IMR-90 (cell line): Measurements from ENCODE around the gene GDF10. TPM values are rescaled to one million over a fixed set of nuclear protein-coding genes. Genes with fewer than 3 reads are reported as not detected.

ENCODE experiments used
- ATAC-seq: fragments of 200-7000 bp; cut with Tn5 transposase; 2 replicates; pipeline ENCODE4 v1.9.1; 2020; ENCODE audit warnings: low read depth, mild to moderate bottlenecking, moderate library complexity
- BruUV-seq: library from RNA; stranded (reverse); fragments of 400-500 nt; replicated peaks from 2 replicates; lab custom pipeline; 2021; lab: Mats Ljungman, UMichigan
- CTCF ChIA-PET: fragments of 300-600 bp; formaldehyde crosslinking; extraction: SDS; loops from one replicate; lab custom pipeline; 2021; ENCODE audit warnings: antibody characterized with exemption; lab: Yijun Ruan, JAX
- POLR2A ChIA-PET: fragments of 300-600 bp; sonication (Branson Sonifier 250); formaldehyde crosslinking; loops from one replicate; lab custom pipeline; 2022; ENCODE audit warnings: antibody characterized with exemption; ENCODE audit not compliant: unreplicated experiment; lab: Charles Lee
- DNase-seq: peaks from one replicate; pipeline ENCODE4 v3.0.0; 2013
- H2AFZ ChIP-seq: replicated peaks from 2 replicates; pipeline ENCODE3; 2013; ENCODE audit warnings: low read length, mild to moderate bottlenecking; ENCODE audit not compliant: poor library complexity
- H2AK5ac ChIP-seq: 2 replicates; pipeline ENCODE4 v1.6.1; 2013; ENCODE audit warnings: low read depth, low read length, inconsistent platforms
- H2AK9ac ChIP-seq: replicated peaks from 2 replicates; pipeline ENCODE3; 2013; ENCODE audit warnings: mild to moderate bottlenecking, low read depth, low read length, moderate library complexity; ENCODE audit not compliant: poor library complexity
- H2BK120ac ChIP-seq: 2 replicates; pipeline ENCODE4 v1.6.1; 2013; ENCODE audit warnings: low read depth, low read length, inconsistent platforms
- H2BK15ac ChIP-seq: 3 replicates; pipeline ENCODE4 v1.6.1; 2013; ENCODE audit warnings: low read depth, low read length, inconsistent platforms
- H2BK20ac ChIP-seq: 2 replicates; pipeline ENCODE4 v1.6.1; 2013; ENCODE audit warnings: low read depth, mild to moderate bottlenecking, inconsistent platforms, low read length, moderate library complexity
- H2BK5ac ChIP-seq: 2 replicates; pipeline ENCODE4 v1.6.1; 2013; ENCODE audit warnings: mild to moderate bottlenecking, low read depth, low read length, inconsistent platforms; ENCODE audit not compliant: poor library complexity, severe bottlenecking
- H3K14ac ChIP-seq: replicated peaks from 2 replicates; pipeline ENCODE4 v1.6.1; 2013; ENCODE audit warnings: low read depth, low read length, inconsistent platforms
- H3K18ac ChIP-seq: 2 replicates; pipeline ENCODE4 v1.6.1; 2013; ENCODE audit warnings: low read depth, low read length, control low read depth
- H3K23ac ChIP-seq: 2 replicates; pipeline ENCODE4 v1.6.1; 2013; ENCODE audit warnings: low read depth, low read length, inconsistent platforms
- H3K27ac ChIP-seq: 2 replicates; pipeline ENCODE4 v1.5.1; 2013; ENCODE audit warnings: mild to moderate bottlenecking, control low read depth, low read length; ENCODE audit not compliant: insufficient read depth
- H3K27me3 ChIP-seq: 2 replicates; pipeline ENCODE4 v1.6.1; 2013; ENCODE audit warnings: low read length; ENCODE audit not compliant: control insufficient read depth, insufficient read depth
- H3K36me3 ChIP-seq: 2 replicates; pipeline ENCODE4 v1.6.1; 2013; ENCODE audit warnings: low read length, mixed read lengths; ENCODE audit not compliant: control insufficient read depth, insufficient read depth
- H3K4ac ChIP-seq: 2 replicates; pipeline ENCODE4 v1.6.1; 2013; ENCODE audit warnings: low read depth, low read length, inconsistent platforms
- H3K4me1 ChIP-seq: 2 replicates; pipeline ENCODE4 v1.6.1; 2013; ENCODE audit warnings: low read length, mixed read lengths; ENCODE audit not compliant: control insufficient read depth, insufficient read depth
- H3K4me2 ChIP-seq: 2 replicates; pipeline ENCODE4 v1.6.1; 2013; ENCODE audit warnings: low read depth, mild to moderate bottlenecking, control low read depth, low read length, moderate library complexity
- H3K4me3 ChIP-seq: 2 replicates; pipeline ENCODE4 v1.5.1; 2013; ENCODE audit warnings: low read depth, mild to moderate bottlenecking, control low read depth, low read length, moderate library complexity; ENCODE audit not compliant: insufficient read depth
- H3K56ac ChIP-seq: 2 replicates; pipeline ENCODE4 v1.6.1; 2013; ENCODE audit warnings: low read length, inconsistent platforms; ENCODE audit not compliant: insufficient read depth; ENCODE audit errors: extremely low read depth
- H3K79me1 ChIP-seq, 2 experiments: 2 replicates each; pipeline ENCODE4 v1.6.1; 2013; ENCODE audit warnings: low read length in 2 of 2, inconsistent platforms in 1 of 2, low read depth in 1 of 2
- H3K9ac ChIP-seq: 2 replicates; pipeline ENCODE4 v1.6.1; 2013; ENCODE audit warnings: low read depth, low read length, control low read depth
- H3K9me1 ChIP-seq: 2 replicates; pipeline ENCODE4 v1.6.1; 2013; ENCODE audit warnings: low read length, inconsistent platforms; ENCODE audit not compliant: insufficient read depth
- H3K9me3 ChIP-seq: 2 replicates; pipeline ENCODE4 v1.6.1; 2013; ENCODE audit warnings: low read length; ENCODE audit not compliant: control insufficient read depth, insufficient read depth
- H4K20me1 ChIP-seq: 2 replicates; pipeline ENCODE4 v1.6.1; 2013; ENCODE audit warnings: low read length, inconsistent platforms; ENCODE audit not compliant: insufficient read depth
- H4K5ac ChIP-seq: 2 replicates; pipeline ENCODE4 v1.6.1; 2013; ENCODE audit warnings: mild to moderate bottlenecking, low read depth, low read length, control low read depth
- H4K8ac ChIP-seq, 2 experiments: 2 replicates each; pipeline ENCODE4 v1.6.1; 2013; ENCODE audit warnings: low read depth in 2 of 2, low read length in 2 of 2, control low read depth in 1 of 2, inconsistent platforms in 1 of 2
- H4K91ac ChIP-seq: 2 replicates; pipeline ENCODE4 v1.6.1; 2013; ENCODE audit warnings: low read depth, low read length, inconsistent platforms; ENCODE audit not compliant: insufficient read depth
- BHLHE40 ChIP-seq: fragments of 150-350 bp; IDR thresholded peaks from 2 replicates; pipeline ENCODE4 v1.6.1; 2016; ENCODE audit warnings: mild to moderate bottlenecking, low read depth, low read length
- CEBPB ChIP-seq: IDR thresholded peaks from 2 replicates; pipeline ENCODE4 v1.6.1; 2012; ENCODE audit warnings: low read depth, low read length, improper control_type of control experiment
- CHD1 ChIP-seq: IDR thresholded peaks from 2 replicates; pipeline ENCODE4 v1.6.1; 2012; ENCODE audit warnings: low read depth, low read length, improper control_type of control experiment
- FOS ChIP-seq: fragments of 150-350 bp; IDR thresholded peaks from 2 replicates; pipeline ENCODE4 v1.6.1; 2016; ENCODE audit warnings: low read depth, low read length
- MAFK ChIP-seq: IDR thresholded peaks from 2 replicates; pipeline ENCODE4 v1.6.1; 2012; ENCODE audit warnings: low read depth, low read length, improper control_type of control experiment
- MAZ ChIP-seq: IDR thresholded peaks from 2 replicates; pipeline ENCODE4 v1.6.1; 2012; ENCODE audit warnings: low read depth, mild to moderate bottlenecking, low read length, improper control_type of control experiment, moderate library complexity, borderline replicate concordance
- MXI1 ChIP-seq: IDR thresholded peaks from 2 replicates; pipeline ENCODE4 v1.6.1; 2012; ENCODE audit warnings: low read depth, mild to moderate bottlenecking, low read length, moderate library complexity, borderline replicate concordance
- NFE2L2 ChIP-seq: fragments of 150-350 bp; IDR thresholded peaks from 2 replicates; pipeline ENCODE4 v1.6.1; 2016; ENCODE audit warnings: low read depth, mild to moderate bottlenecking, low read length
- POLR2A ChIP-seq: IDR thresholded peaks from 2 replicates; pipeline ENCODE4 v1.6.1; 2012; ENCODE audit warnings: mild to moderate bottlenecking, low read depth, low read length
- RAD21 ChIP-seq: IDR thresholded peaks from 2 replicates; pipeline ENCODE4 v1.6.1; 2012; ENCODE audit warnings: low read length, improper control_type of control experiment
- RCOR1 ChIP-seq: IDR thresholded peaks from 2 replicates; pipeline ENCODE4 v1.6.1; 2012; ENCODE audit warnings: mild to moderate bottlenecking, low read length, improper control_type of control experiment; ENCODE audit not compliant: insufficient replicate concordance
- RFX5 ChIP-seq: IDR thresholded peaks from 2 replicates; pipeline ENCODE4 v1.8.0; 2012; ENCODE audit warnings: low read depth, mild to moderate bottlenecking, low read length, moderate library complexity
- SMC3 ChIP-seq: fragments of 150-350 bp; IDR thresholded peaks from 2 replicates; pipeline ENCODE4 v1.6.1; 2016; ENCODE audit warnings: low read depth, mild to moderate bottlenecking, antibody characterized with exemption, low read length, moderate library complexity
- WGBS, 2 experiments: methylation state at CpG; one replicate each; pipeline versions ENCODE4 v1.1.5 to v1.1.7; 2013; ENCODE audit warnings: missing lambda C conversion rate in 2 of 2; ENCODE audit not compliant: insufficient read length in 1 of 2; ENCODE audit errors: extremely low coverage in 2 of 2; 5-methylcytosine and 5-hydroxymethylcytosine counted together
- dilution Hi-C: fragments of 300-500 bp; cut with HindIII; formaldehyde crosslinking; loops from one replicate; pipeline ENCODE4 v1.14.3; 2018; ENCODE audit warnings: low sequenced_read_pairs; ENCODE audit not compliant: unreplicated experiment
- in situ Hi-C: fragments of 300-500 bp; cut with MboI; formaldehyde crosslinking; loops from 3 replicates; pipeline ENCODE4 v1.14.3; 2019; ENCODE audit warnings: low sequenced_read_pairs, inconsistent platforms, mixed read lengths
- intact Hi-C: fragments of 100-400 bp; cut with micrococcal nuclease; formaldehyde crosslinking; loops from 2 replicates; pipeline ENCODE4 v1.10.0; 2022
- polyA plus RNA-seq, 3 experiments: library from polyadenylated mRNA; depleted of rRNA; stranded (reverse); fragments of >200 nt; gene quantifications; 2 replicates each; pipeline ENCODE4 v1.2.3, GENCODE V29; 2012; ENCODE audit warnings: low replicate concordance in 1 of 3
- total RNA-seq: library from RNA; depleted of rRNA; stranded (reverse); fragments of >200 nt; gene quantifications from 2 replicates; pipeline ENCODE4 v1.2.3, GENCODE V29; 2012
- TF ChIP-seq, protein P1 (sequence below): conservative IDR thresholded peaks from 2 replicates; pipeline ENCODE4 v1.5.1; 2012; ENCODE audit warnings: mild to moderate bottlenecking, low read depth, low read length, improper control_type of control experiment
- TF ChIP-seq, protein P2 (sequence below): fragments of 150-350 bp; IDR thresholded peaks from 2 replicates; pipeline ENCODE4 v1.6.1; 2017; ENCODE audit warnings: mild to moderate bottlenecking, antibody characterized with exemption, low read length, low read depth
- TF ChIP-seq, protein P3 (sequence below): fragments of 150-350 bp; IDR thresholded peaks from 2 replicates; pipeline ENCODE4 v1.6.1; 2016; ENCODE audit warnings: low read depth, mild to moderate bottlenecking, low read length, moderate library complexity, borderline replicate concordance

GDF10 gene
- total and polyA plus RNA-seq, 2 of the 4 experiments (the other 2 are of a cell fraction), result 0.34 TPM; not detected in 1

DNA sequence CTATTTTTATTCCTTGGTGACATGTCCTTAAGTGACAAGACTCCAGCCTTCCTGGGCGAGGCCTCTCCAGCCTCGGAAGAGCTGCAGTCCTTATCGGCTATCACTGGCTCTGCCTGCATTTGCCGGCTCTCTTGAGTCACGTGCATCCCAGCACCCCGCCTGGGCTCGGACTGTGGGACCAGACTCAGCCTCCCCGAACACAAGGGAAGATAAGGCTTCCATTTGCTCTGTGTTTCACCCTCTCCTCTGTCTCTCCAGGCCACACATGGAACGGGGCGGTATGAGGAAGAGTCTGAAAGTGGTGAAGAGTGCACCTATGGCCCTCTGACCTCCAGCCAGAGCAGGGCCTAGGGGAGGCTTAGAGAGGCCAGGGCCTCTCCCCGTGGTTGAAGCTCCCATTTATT, 26.9 kb downstream of the GDF10 start:
- Histone ChIP-seq H2BK5ac (no peak overlapping the region), H2BK15ac (no peak overlapping the region), H3K4ac (no peak overlapping the region), H3K4me1 (no peaks in the 10 kb centered on the region), H3K14ac (no peak overlapping the region), H3K9me1 (peaks cover 4% of the 10 kb centered on the region; the same call in 1 of the 2 replicates), H2BK20ac (no peak overlapping the region), H4K8ac (no peak overlapping the region), H3K4me3 (no peak overlapping the region), H4K20me1 (no peaks in the 10 kb centered on the region), H2AK5ac (no peak overlapping the region), H3K9ac (no peak overlapping the region), H3K79me1 (no peaks in the 10 kb centered on the region), H3K18ac (no peak overlapping the region), H2AK9ac (no peak overlapping the region), H2AFZ (no peak overlapping the region), H4K5ac (no peak overlapping the region), H3K56ac (no peak overlapping the region), H3K27me3 (peaks cover 26% of the 10 kb centered on the region), H4K91ac (no peak overlapping the region), H3K27ac (no peak overlapping the region), H3K4me2 (no peak overlapping the region), H3K23ac (no peak overlapping the region), H3K9me3 (no peaks in the 10 kb centered on the region), H2BK120ac (no peak overlapping the region), H3K36me3 (no peaks in the 10 kb centered on the region)
- in situ Hi-C loops, result no loop called here
- intact Hi-C loops, result no loop called here
- BruUV-seq, result no TSS peak
- dilution Hi-C loops, result no loop called here
- 71% methylated on average over 3 of the region's 11 CpGs; no CpG with 5 or more reads in 1 of the 2 experiments for WGBS, 2 experiments
- ATAC-seq (no peak), DNase-seq (no peak)
- no peak for TF ChIP-seq FOS
- TF ChIP-seq POLR2A, result no peak
- TF ChIP-seq BHLHE40, result no peak
- TF ChIP-seq, protein P1, sequence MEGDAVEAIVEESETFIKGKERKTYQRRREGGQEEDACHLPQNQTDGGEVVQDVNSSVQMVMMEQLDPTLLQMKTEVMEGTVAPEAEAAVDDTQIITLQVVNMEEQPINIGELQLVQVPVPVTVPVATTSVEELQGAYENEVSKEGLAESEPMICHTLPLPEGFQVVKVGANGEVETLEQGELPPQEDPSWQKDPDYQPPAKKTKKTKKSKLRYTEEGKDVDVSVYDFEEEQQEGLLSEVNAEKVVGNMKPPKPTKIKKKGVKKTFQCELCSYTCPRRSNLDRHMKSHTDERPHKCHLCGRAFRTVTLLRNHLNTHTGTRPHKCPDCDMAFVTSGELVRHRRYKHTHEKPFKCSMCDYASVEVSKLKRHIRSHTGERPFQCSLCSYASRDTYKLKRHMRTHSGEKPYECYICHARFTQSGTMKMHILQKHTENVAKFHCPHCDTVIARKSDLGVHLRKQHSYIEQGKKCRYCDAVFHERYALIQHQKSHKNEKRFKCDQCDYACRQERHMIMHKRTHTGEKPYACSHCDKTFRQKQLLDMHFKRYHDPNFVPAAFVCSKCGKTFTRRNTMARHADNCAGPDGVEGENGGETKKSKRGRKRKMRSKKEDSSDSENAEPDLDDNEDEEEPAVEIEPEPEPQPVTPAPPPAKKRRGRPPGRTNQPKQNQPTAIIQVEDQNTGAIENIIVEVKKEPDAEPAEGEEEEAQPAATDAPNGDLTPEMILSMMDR, result no peak
- no peak for TF ChIP-seq NFE2L2
- no peak for TF ChIP-seq RAD21
- no peak for TF ChIP-seq SMC3
- TF ChIP-seq CEBPB, result no peak
- no peak for TF ChIP-seq MAFK
- TF ChIP-seq RCOR1, result no peak
- no peak for TF ChIP-seq CHD1
- TF ChIP-seq MXI1, result no peak
- TF ChIP-seq, protein P2, sequence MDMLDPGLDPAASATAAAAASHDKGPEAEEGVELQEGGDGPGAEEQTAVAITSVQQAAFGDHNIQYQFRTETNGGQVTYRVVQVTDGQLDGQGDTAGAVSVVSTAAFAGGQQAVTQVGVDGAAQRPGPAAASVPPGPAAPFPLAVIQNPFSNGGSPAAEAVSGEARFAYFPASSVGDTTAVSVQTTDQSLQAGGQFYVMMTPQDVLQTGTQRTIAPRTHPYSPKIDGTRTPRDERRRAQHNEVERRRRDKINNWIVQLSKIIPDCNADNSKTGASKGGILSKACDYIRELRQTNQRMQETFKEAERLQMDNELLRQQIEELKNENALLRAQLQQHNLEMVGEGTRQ, result no peak
- TF ChIP-seq, protein P3, sequence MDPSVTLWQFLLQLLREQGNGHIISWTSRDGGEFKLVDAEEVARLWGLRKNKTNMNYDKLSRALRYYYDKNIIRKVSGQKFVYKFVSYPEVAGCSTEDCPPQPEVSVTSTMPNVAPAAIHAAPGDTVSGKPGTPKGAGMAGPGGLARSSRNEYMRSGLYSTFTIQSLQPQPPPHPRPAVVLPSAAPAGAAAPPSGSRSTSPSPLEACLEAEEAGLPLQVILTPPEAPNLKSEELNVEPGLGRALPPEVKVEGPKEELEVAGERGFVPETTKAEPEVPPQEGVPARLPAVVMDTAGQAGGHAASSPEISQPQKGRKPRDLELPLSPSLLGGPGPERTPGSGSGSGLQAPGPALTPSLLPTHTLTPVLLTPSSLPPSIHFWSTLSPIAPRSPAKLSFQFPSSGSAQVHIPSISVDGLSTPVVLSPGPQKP, result no peak
- no peak for TF ChIP-seq MAZ
- TF ChIP-seq RFX5, result no peak
- CTCF ChIA-PET, result no interaction called here
- POLR2A ChIA-PET, result no interaction called here
